Cortex of kidney (tissue), 1 donor: ENCODE results near the gene SLC2A1.

Source experiments
- DNase-seq: peaks from one replicate; lab custom pipeline; 2025; lab: John Stamatoyannopoulos, UW

SLC2A1 gene

GRCh38 chr1:42942444-42942843 is 16.2 kb downstream of the SLC2A1 start:
- no peak for DNase-seq

- no peak for DNase-seq
These were observed 16.9 kb downstream of the SLC2A1 start for GRCh38 chr1:42941640-42942330.

- no peak for DNase-seq
These were observed 17.6 kb downstream of the SLC2A1 start for GRCh38 chr1:42940851-42941639.

- no peak for DNase-seq
These were observed 19.7 kb downstream of the SLC2A1 start for GRCh38 chr1:42938645-42939615.

- DNase-seq = no peak
These were observed 20.6 kb downstream of the SLC2A1 start for GRCh38 chr1:42937836-42938644.

- no peak for DNase-seq
These were observed 21.4 kb downstream of the SLC2A1 start for GRCh38 chr1:42937141-42937696.

- no peak for DNase-seq
These were observed 22.2 kb downstream of the SLC2A1 start for GRCh38 chr1:42936309-42937078.

- no peak for DNase-seq
These were observed 22.7 kb downstream of the SLC2A1 start for GRCh38 chr1:42935971-42936308.

- DNase-seq = no peak
These were observed 23.3 kb downstream of the SLC2A1 start for GRCh38 chr1:42935313-42935895.

GRCh38 chr1:42934541-42935312 is 23.9 kb downstream of the SLC2A1 start:
- no peak for DNase-seq

- DNase-seq = no peak
These were observed 24.8 kb downstream of the SLC2A1 start for GRCh38 chr1:42933610-42934491.

GRCh38 chr1:42933060-42933586 is 25.5 kb downstream of the SLC2A1 start:
- no peak for DNase-seq

- DNase-seq = no peak
These were observed 26.2 kb downstream of the SLC2A1 start for GRCh38 chr1:42932442-42932941.

- DNase-seq = no peak
These were observed 26.7 kb downstream of the SLC2A1 start for GRCh38 chr1:42931911-42932422.

GRCh38 chr1:42931108-42931539 is 27.5 kb downstream of the SLC2A1 start:
- DNase-seq = no peak

- DNase-seq = no peak
These were observed 28.2 kb downstream of the SLC2A1 start for GRCh38 chr1:42930178-42931107.
